Measurements from ENCODE around the gene IMPG1. TPM values are rescaled to one million over a fixed set of nuclear protein-coding genes. Genes with fewer than 3 reads are reported as not detected.

Gene IMPG1
- polyA plus RNA-seq, 1 experiment: not detected

DNA sequence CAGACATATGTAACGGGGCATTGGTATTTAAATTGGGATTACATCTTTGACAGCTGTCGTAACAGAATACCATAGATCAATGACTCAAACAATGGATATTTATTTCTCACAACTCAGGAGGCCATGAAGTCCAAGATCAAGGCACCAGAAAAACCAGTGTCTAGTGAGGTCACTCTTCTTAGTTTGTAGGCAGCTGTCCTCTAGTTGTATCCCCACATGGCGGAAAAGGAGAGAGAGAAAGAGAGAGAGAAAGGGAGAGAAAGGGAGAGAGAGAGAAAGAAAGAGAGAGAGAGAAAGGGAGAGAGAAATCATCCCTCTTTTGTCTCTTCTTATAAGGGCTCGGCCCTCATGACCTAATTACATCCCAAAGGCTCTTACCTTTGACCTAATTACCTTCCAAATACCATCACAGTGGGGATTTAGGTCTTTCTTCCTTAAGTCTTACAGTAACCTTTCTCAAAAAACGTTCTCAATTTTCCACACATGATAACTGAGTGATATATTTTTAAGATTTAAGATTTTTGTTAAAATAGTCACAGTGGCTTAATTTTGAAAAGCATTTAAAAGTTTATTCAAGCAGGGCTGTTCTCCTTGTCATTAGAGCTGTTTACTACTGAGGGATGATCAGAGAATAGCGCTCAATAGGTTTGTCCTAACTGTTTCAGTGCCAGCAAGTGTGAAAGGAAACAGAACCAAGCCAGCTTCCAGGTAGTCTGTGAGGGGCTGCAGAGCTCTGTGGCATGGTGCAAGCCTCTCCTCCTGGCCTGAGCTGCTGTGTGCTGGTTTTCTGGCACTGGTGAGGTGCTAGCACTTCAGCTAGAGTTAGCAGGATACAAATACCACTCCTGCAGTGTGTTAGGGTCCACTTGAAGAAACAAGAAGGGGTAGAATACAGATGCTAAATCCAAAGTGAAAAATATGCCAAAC is 79.0 kb downstream of the IMPG1 start:
- H3K27me3 ChIP-seq (ENCODE audit: control insufficient read depth, insufficient read depth, low read length): no peaks in the 10 kb centered on the region
- TF ChIP-seq, protein P1, sequence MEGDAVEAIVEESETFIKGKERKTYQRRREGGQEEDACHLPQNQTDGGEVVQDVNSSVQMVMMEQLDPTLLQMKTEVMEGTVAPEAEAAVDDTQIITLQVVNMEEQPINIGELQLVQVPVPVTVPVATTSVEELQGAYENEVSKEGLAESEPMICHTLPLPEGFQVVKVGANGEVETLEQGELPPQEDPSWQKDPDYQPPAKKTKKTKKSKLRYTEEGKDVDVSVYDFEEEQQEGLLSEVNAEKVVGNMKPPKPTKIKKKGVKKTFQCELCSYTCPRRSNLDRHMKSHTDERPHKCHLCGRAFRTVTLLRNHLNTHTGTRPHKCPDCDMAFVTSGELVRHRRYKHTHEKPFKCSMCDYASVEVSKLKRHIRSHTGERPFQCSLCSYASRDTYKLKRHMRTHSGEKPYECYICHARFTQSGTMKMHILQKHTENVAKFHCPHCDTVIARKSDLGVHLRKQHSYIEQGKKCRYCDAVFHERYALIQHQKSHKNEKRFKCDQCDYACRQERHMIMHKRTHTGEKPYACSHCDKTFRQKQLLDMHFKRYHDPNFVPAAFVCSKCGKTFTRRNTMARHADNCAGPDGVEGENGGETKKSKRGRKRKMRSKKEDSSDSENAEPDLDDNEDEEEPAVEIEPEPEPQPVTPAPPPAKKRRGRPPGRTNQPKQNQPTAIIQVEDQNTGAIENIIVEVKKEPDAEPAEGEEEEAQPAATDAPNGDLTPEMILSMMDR (IDR thresholded peaks at IDR 0.05; ENCODE audit: low read depth, low read length): no peak
- no peak for DNase-seq (ENCODE audit: low read depth, low spot score)
- CTCF ChIA-PET: no interaction called here
- no peaks in the 10 kb centered on the region for H3K9me3 ChIP-seq (ENCODE audit: control insufficient read depth, insufficient read depth, low read length)
- no peak overlapping the region for H3K4me3 ChIP-seq (ENCODE audit: low read depth, low read length)
- POLR2A ChIA-PET: no interaction called here
- no peak overlapping the region for H3K27ac ChIP-seq (ENCODE audit: low read depth, low read length)

DNA sequence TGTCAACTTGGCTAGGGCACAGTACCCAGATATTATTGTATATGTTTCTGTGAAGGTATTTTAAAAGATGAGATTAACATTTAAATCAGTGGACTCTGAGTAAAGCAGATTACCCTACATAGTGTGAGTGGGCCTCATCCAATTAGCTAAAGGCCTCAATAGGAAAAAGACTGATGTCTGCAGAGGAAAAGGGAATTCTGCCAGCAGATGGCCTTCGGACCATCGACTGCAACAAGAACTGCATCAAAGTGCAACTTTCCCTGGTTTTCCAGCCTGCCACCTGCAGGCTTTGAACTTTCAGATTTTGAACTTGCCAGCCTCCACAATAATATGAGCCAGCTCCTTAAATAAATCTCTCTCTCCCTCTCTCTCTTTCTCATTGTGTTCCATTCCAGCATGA is 80.5 kb downstream of the IMPG1 start:
- CTCF ChIA-PET: no interaction called here

DNA sequence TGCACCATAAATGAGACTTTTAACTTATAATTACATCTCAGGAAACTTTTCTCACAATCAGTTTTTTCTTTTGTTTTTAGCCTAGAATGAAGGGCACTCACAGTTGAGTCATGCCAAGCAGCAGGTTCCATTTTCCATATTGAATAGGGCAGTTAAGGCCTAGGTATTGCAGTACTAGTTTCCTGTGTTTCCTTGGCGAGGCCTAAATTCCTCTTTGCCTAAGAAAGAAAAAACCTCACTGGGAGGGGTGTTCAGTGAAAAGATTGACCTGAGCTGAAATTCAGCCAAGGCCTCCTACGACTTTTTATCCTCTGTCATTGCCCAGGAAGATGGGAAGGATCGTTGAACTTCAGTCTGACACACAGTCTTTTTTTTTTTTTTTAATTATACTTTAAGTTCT is 85.5 kb downstream of the IMPG1 start:
- CTCF ChIA-PET: no interaction called here

More for the DNA sequence above, 80.5 kb downstream of the IMPG1 start:
- no peak overlapping the region for H3K4me3 ChIP-seq (ENCODE audit: low read depth, low read length)
- POLR2A ChIA-PET: no interaction called here
- H3K27me3 ChIP-seq (ENCODE audit: control insufficient read depth, insufficient read depth, low read length): no peaks in the 10 kb centered on the region
- H3K9me3 ChIP-seq (ENCODE audit: control insufficient read depth, insufficient read depth, low read length): no peaks in the 10 kb centered on the region
- H3K27ac ChIP-seq (ENCODE audit: low read depth, low read length): no peak overlapping the region
- TF ChIP-seq, protein P1 (IDR thresholded peaks at IDR 0.05; ENCODE audit: low read depth, low read length): no peak
- no peak for DNase-seq (ENCODE audit: low read depth, low spot score)

DNA sequence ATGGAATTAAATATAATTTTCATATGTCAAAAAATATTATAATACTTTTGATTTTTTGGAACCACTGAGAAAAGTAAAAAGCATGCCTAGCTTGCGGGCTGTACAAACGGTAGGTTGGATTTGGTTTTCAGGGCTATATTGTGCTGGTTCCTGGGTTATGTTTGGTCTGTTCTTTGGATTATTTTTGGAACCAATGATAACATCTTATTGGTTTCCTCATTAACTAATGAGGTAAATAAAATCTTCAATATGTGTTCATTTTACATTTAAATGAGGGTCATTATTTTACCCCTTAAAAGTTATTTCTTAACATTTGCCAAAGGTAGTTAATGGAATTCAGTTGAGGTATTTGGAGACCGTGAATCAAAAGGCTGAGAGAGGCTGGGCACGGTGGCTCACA is 96.6 kb downstream of the IMPG1 start:
- no peak overlapping the region for H3K27ac ChIP-seq (ENCODE audit: low read depth, low read length)
- POLR2A ChIA-PET: no interaction called here
- no peak for DNase-seq (ENCODE audit: low read depth, low spot score)
- H3K27me3 ChIP-seq (ENCODE audit: control insufficient read depth, insufficient read depth, low read length): no peaks in the 10 kb centered on the region
- TF ChIP-seq, protein P1 (IDR thresholded peaks at IDR 0.05; ENCODE audit: low read depth, low read length): no peak
- no peak overlapping the region for H3K4me3 ChIP-seq (ENCODE audit: low read depth, low read length)
- no peaks in the 10 kb centered on the region for H3K9me3 ChIP-seq (ENCODE audit: control insufficient read depth, insufficient read depth, low read length)
- CTCF ChIA-PET: no interaction called here

More for the DNA sequence above, 85.5 kb downstream of the IMPG1 start:
- Histone ChIP-seq H3K27me3 (ENCODE audit: control insufficient read depth, insufficient read depth, low read length) (no peaks in the 10 kb centered on the region), H3K4me3 (ENCODE audit: low read depth, low read length) (no peak overlapping the region), H3K9me3 (ENCODE audit: control insufficient read depth, insufficient read depth, low read length) (no peaks in the 10 kb centered on the region), H3K27ac (ENCODE audit: low read depth, low read length) (no peak overlapping the region)
- TF ChIP-seq, protein P1 (IDR thresholded peaks at IDR 0.05; ENCODE audit: low read depth, low read length): no peak
- no peak for DNase-seq (ENCODE audit: low read depth, low spot score)
- POLR2A ChIA-PET: no interaction called here

DNA sequence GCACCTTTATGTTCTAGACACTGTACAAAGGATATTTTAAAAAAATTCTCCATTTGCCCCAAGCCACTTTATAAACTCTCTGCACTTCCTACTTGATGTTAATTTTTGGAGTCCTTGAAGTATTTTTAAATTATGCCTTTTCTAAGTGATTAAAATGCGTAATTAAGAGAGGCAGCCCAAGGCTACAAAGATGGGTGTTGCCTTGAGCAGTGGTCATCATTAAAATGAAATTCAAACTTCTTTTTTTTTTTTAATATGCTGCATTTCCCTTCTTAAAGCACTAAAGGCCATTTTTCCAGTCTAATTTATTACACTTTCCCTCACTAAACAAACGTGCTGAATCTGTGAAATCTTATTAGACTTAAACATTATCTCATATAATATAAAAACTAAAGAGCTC is 102.4 kb downstream of the IMPG1 start:
- Histone ChIP-seq H3K27me3 (ENCODE audit: control insufficient read depth, insufficient read depth, low read length) (no peaks in the 10 kb centered on the region), H3K4me3 (ENCODE audit: low read depth, low read length) (no peak overlapping the region), H3K9me3 (ENCODE audit: control insufficient read depth, insufficient read depth, low read length) (no peaks in the 10 kb centered on the region), H3K27ac (ENCODE audit: low read depth, low read length) (no peak overlapping the region)
- DNase-seq (ENCODE audit: low read depth, low spot score): no peak
- ChIA-PET POLR2A (no interaction called here), CTCF (no interaction called here)
- TF ChIP-seq, protein P1 (IDR thresholded peaks at IDR 0.05; ENCODE audit: low read depth, low read length): no peak
